Left lung (tissue), 10 donors: Measurements from ENCODE around the gene OR6T1. TPM values are rescaled to one million over a fixed set of nuclear protein-coding genes. Genes with fewer than 3 reads are reported as not detected.

Experiments
- ATAC-seq: fragments of 200-7000 bp; cut with Tn5 transposase; one replicate; pipeline ENCODE4 v1.9.1; 2020; ENCODE audit warnings: moderate library complexity
- DNase-seq, 4 donors: peaks; one replicate each; pipeline ENCODE4 v3.0.0-alpha.2; 2013 to 2020
- H3K27ac ChIP-seq, 2 donors: fragments of 200-600 bp; sonication (generic) in 1 of 2; one replicate each; pipeline versions ENCODE4 v1.5.0 to v1.8.0; 2020 to 2021
- H3K27me3 ChIP-seq, 2 donors: fragments of 200-600 bp; sonication (generic) in 1 of 2; one replicate each; pipeline versions ENCODE4 v1.5.0 to v1.8.0; 2020 to 2021
- H3K36me3 ChIP-seq, 2 donors: fragments of 200-600 bp; sonication (generic) in 1 of 2; one replicate each; pipeline versions ENCODE4 v1.5.0 to v1.8.0; 2020 to 2021
- H3K4me1 ChIP-seq, 2 donors: fragments of 200-600 bp; one replicate each; pipeline ENCODE4 v1.8.0; 2021
- H3K4me3 ChIP-seq, 2 donors: fragments of 200-600 bp; sonication (generic) in 1 of 2; one replicate each; pipeline versions ENCODE4 v1.5.0 to v1.8.0; 2020 to 2021; ENCODE audit warnings: mild to moderate bottlenecking in 1 of 2
- H3K9me3 ChIP-seq, 2 donors: fragments of 200-600 bp; sonication (generic) in 1 of 2; one replicate each; pipeline versions ENCODE4 v1.5.0 to v1.8.0; 2020 to 2021
- intact Hi-C, 2 donors: fragments of 100-400 bp; cut with DNase I; formaldehyde crosslinking; loops; one replicate each; pipeline versions ENCODE4 v1.11.2 to v1.14.2; 2022
- polyA plus RNA-seq, 6 donors: library from polyadenylated mRNA; unstranded; fragments of 120-200 nt; gene quantifications; one replicate each; pipeline ENCODE4 v1.2.1, GENCODE V29; 2013; ENCODE audit not compliant: insufficient read length in 6 of 6
- total RNA-seq, 2 donors: library from RNA; stranded (reverse); fragmentation: NEBNext Ultra II Directional; extraction: Animal tissue kit (Norgen Biotek cat#: 25700); gene quantifications; one replicate each; pipeline ENCODE4 v1.2.1, GENCODE V29; 2021
- TF ChIP-seq, protein P1 (sequence below), 2 donors: fragments of 200-600 bp; sonication (generic) in 1 of 2; IDR thresholded peaks; one replicate each; pipeline versions ENCODE4 v1.5.0 to v1.8.0; 2021; ENCODE audit warnings: antibody characterized with exemption in 2 of 2
- donor health status: DM: no; HTN: yes; CAD: no.
- donor health status: DM: no; HTN: no; CAD: no.

Gene OR6T1
- total and polyA plus RNA-seq, 8 donors = not detected

DNA sequence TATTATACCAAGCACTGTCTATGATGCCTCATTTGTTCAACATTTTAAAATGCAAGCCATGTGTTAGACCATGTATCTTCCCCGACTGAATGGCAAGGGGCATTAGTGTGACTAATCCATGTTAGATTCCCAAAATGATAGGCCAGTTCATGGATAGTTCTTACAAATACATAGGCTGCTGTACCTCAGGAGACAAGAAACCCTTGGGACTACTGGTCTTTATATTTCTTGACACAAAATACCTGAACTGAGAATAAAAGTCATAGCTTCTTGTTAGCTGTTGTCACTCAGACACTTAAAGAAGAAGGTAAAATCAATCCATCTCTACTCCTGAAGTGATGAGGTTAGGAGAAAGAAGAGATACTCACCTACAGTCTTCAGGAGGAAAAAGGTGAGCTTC is 41.8 kb downstream of the OR6T1 start, which contains the start of gene OR8D4:
TSS of gene OR8D4 (plus strand) at position 301 of the 400 bp plus-strand sequence. CDS start 4,265 bp downstream, outside the sequence.
- H3K9me3 ChIP-seq = no peaks in the 10 kb centered on the region
- intact Hi-C loops = no loop called here
- no peaks in the 10 kb centered on the region for H3K27me3 ChIP-seq
- H3K36me3 ChIP-seq = no peaks in the 10 kb centered on the region
- H3K27ac ChIP-seq = no peak within 1 kb of the TSS
- no peak for ATAC-seq
- DNase-seq = no peak
- no peak within 1 kb of the TSS for H3K4me3 ChIP-seq
- no peaks in the 10 kb centered on the region for H3K4me1 ChIP-seq
- TF ChIP-seq, protein P1, sequence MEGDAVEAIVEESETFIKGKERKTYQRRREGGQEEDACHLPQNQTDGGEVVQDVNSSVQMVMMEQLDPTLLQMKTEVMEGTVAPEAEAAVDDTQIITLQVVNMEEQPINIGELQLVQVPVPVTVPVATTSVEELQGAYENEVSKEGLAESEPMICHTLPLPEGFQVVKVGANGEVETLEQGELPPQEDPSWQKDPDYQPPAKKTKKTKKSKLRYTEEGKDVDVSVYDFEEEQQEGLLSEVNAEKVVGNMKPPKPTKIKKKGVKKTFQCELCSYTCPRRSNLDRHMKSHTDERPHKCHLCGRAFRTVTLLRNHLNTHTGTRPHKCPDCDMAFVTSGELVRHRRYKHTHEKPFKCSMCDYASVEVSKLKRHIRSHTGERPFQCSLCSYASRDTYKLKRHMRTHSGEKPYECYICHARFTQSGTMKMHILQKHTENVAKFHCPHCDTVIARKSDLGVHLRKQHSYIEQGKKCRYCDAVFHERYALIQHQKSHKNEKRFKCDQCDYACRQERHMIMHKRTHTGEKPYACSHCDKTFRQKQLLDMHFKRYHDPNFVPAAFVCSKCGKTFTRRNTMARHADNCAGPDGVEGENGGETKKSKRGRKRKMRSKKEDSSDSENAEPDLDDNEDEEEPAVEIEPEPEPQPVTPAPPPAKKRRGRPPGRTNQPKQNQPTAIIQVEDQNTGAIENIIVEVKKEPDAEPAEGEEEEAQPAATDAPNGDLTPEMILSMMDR (IDR thresholded peaks at IDR 0.05) = no peak

DNA sequence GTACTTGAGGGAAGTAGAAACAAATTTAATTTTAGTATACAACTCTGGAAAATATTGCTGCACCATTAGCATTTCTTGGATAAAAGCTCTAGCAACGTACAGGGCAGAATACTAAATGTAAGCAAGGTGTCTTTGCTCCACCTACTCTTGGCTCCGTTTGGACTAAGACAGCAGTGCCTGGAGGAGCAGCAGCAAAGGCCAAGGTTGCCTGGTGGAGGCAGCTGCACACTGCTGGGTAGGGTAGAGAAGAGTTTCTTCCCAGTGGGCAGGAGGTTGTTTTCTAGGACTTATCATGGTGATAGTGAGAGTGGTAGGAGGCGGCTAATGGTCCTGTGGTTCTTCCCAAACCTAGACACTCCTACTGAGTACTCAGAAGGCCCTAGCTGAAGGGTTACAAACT is 43.8 kb downstream of the OR6T1 start:
- no peak for ATAC-seq
- intact Hi-C loops = no loop called here
- DNase-seq = peak in 1 of 4 donors; percentile 17

More for the DNA sequence above, 43.8 kb downstream of the OR6T1 start:
- H3K27me3 ChIP-seq = no peaks in the 10 kb centered on the region
- no peaks in the 10 kb centered on the region for H3K4me1 ChIP-seq
- H3K27ac ChIP-seq = no peak overlapping the region
- TF ChIP-seq, protein P1 (IDR thresholded peaks at IDR 0.05) = no peak
- no peak overlapping the region for H3K4me3 ChIP-seq
- no peaks in the 10 kb centered on the region for H3K36me3 ChIP-seq
- no peaks in the 10 kb centered on the region for H3K9me3 ChIP-seq

Other genes with a start within 250 kb of the OR6T1 start
- 1 to 10 TPM; 6.6 to 10.0 TPM for gene ZNF202, start 202.2 kb downstream of the OR6T1 start, total RNA-seq
- gene ZNF202, start 202.2 kb downstream of the OR6T1 start, polyA plus RNA-seq = 10 to 100 TPM; 18.2 to 24.2 (median 22.0) TPM
- gene OR6X1, start 189.3 kb downstream of the OR6T1 start, total RNA-seq = not detected
- gene OR6X1, start 189.3 kb downstream of the OR6T1 start, polyA plus RNA-seq = not detected
- gene OR6M1, start 137.5 kb downstream of the OR6T1 start, total RNA-seq = not detected
- gene OR6M1, start 137.5 kb downstream of the OR6T1 start, polyA plus RNA-seq = not detected
- not detected for gene TMEM225, start 58.2 kb downstream of the OR6T1 start, total RNA-seq
- not detected for gene TMEM225, start 58.2 kb downstream of the OR6T1 start, polyA plus RNA-seq
- not detected for gene OR8D4, start 41.7 kb downstream of the OR6T1 start, total RNA-seq
- under 1 TPM in 2 of 6 donors, not detected in 4; 0.06 to 0.07 TPM for gene OR8D4, start 41.7 kb downstream of the OR6T1 start, polyA plus RNA-seq
- not detected for gene OR4D5, start 4.2 kb downstream of the OR6T1 start, total RNA-seq
- gene OR4D5, start 4.2 kb downstream of the OR6T1 start, polyA plus RNA-seq = not detected
- gene OR10S1, start 33.9 kb upstream of the OR6T1 start, total RNA-seq = not detected
- gene OR10S1, start 33.9 kb upstream of the OR6T1 start, polyA plus RNA-seq = not detected
- not detected for gene OR10G6, start 51.3 kb upstream of the OR6T1 start, total RNA-seq
- gene OR10G6, start 51.3 kb upstream of the OR6T1 start, polyA plus RNA-seq = not detected
- not detected for gene OR10G4, start 69.2 kb upstream of the OR6T1 start, total RNA-seq
- gene OR10G4, start 69.2 kb upstream of the OR6T1 start, polyA plus RNA-seq = not detected
- gene OR10G9, start 79.2 kb upstream of the OR6T1 start, total RNA-seq = not detected
- not detected for gene OR10G9, start 79.2 kb upstream of the OR6T1 start, polyA plus RNA-seq
- not detected for gene OR10G8, start 83.0 kb upstream of the OR6T1 start, total RNA-seq
- gene OR10G8, start 83.0 kb upstream of the OR6T1 start, polyA plus RNA-seq = not detected
- gene OR10G7, start 97.5 kb upstream of the OR6T1 start, total RNA-seq = not detected
- gene OR10G7, start 97.5 kb upstream of the OR6T1 start, polyA plus RNA-seq = not detected
- gene VWA5A, start 171.6 kb upstream of the OR6T1 start, total RNA-seq = 10 to 100 TPM; 33.7 to 43.5 TPM
- 10 to 100 TPM; 13.7 to 18.1 (median 16.5) TPM for gene VWA5A, start 171.6 kb upstream of the OR6T1 start, polyA plus RNA-seq
- gene OR10D3, start 239.5 kb upstream of the OR6T1 start, total RNA-seq = not detected
- gene OR10D3, start 239.5 kb upstream of the OR6T1 start, polyA plus RNA-seq = not detected